GM10266 (cell line): ENCODE measurements around the gene GRIA1.

ENCODE experiments used
- DNase-seq: peaks from one replicate; pipeline ENCODE4 v3.0.0; 2012; ENCODE audit errors: extremely low spot score
- TF ChIP-seq, protein P1 (sequence below): IDR thresholded peaks from 2 replicates; pipeline ENCODE4 v1.5.1; 2012; ENCODE audit warnings: mild to moderate bottlenecking, low read depth; ENCODE audit not compliant: control insufficient read depth, insufficient read depth; ENCODE audit errors: missing control alignments

Gene GRIA1

DNA sequence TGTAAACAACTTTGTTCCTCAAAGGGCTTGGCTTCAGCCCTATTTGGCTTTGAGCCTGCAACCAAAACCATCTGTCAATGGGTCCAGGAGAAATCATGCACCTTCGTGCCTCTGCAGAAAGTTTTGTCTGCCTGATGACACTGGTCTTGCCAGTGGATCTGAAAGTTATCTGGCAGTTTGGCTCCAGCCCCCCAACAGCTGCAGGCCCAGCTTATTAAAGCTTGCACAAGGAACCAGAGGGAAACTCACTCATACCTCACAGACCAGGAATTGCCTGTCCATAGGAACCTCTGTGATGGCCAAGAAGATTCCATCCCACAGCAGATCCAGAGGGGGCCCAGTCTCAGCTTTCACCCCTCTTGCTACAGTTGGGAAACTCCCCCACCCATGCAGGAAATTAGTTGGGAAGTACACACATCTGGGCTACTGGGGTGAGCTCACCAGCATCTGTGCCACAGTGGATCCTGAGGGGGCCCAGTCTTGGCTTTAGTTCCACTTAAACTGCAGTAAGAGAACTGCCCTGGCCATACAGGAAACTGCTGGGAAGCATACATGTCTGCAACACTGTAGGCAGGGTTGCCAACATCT is 265.5 kb downstream of the GRIA1 start:
- TF ChIP-seq, protein P1, sequence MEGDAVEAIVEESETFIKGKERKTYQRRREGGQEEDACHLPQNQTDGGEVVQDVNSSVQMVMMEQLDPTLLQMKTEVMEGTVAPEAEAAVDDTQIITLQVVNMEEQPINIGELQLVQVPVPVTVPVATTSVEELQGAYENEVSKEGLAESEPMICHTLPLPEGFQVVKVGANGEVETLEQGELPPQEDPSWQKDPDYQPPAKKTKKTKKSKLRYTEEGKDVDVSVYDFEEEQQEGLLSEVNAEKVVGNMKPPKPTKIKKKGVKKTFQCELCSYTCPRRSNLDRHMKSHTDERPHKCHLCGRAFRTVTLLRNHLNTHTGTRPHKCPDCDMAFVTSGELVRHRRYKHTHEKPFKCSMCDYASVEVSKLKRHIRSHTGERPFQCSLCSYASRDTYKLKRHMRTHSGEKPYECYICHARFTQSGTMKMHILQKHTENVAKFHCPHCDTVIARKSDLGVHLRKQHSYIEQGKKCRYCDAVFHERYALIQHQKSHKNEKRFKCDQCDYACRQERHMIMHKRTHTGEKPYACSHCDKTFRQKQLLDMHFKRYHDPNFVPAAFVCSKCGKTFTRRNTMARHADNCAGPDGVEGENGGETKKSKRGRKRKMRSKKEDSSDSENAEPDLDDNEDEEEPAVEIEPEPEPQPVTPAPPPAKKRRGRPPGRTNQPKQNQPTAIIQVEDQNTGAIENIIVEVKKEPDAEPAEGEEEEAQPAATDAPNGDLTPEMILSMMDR = no peak

DNA sequence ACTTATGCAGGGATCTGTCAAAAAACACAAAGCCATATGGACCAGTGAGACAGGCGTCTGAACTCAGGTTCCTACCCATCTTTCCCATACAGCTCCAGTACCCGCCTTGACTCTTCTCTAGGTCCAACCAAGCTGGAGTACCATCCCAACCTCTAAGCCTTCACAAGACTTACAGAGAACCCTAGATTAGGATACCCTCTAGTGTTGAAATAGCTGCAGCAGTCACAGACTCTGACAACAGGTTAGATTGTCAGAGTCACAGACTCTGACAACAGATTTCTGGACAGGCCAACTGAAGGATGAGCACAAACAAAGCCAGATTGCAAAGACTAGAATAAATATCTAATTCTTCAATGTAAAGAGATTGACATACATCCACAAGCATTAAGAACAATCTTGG is 266.1 kb downstream of the GRIA1 start:
- DNase-seq = no peak
- TF ChIP-seq, protein P1 = no peak

More for the DNA sequence above, 265.5 kb downstream of the GRIA1 start:
- no peak for DNase-seq

DNA sequence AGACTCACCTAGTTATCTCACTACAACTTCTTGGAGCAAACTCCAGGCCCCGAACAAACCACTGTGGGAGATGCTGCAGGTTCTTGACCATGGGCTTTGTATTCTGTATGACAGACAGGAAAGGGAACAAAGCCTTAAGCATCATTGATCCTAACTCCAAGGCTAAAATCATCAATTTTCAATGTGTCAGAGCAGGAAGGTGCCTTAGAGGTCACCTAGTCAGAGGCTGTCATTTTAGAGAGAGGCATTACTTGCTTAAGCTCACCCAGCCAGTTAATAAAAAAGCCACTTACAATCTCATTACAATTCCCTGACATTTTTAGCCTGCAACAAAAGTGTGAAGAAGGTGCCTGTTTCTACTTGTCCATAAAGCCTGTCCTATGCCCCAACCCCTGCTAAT is 275.5 kb downstream of the GRIA1 start:
- DNase-seq = no peak

DNA sequence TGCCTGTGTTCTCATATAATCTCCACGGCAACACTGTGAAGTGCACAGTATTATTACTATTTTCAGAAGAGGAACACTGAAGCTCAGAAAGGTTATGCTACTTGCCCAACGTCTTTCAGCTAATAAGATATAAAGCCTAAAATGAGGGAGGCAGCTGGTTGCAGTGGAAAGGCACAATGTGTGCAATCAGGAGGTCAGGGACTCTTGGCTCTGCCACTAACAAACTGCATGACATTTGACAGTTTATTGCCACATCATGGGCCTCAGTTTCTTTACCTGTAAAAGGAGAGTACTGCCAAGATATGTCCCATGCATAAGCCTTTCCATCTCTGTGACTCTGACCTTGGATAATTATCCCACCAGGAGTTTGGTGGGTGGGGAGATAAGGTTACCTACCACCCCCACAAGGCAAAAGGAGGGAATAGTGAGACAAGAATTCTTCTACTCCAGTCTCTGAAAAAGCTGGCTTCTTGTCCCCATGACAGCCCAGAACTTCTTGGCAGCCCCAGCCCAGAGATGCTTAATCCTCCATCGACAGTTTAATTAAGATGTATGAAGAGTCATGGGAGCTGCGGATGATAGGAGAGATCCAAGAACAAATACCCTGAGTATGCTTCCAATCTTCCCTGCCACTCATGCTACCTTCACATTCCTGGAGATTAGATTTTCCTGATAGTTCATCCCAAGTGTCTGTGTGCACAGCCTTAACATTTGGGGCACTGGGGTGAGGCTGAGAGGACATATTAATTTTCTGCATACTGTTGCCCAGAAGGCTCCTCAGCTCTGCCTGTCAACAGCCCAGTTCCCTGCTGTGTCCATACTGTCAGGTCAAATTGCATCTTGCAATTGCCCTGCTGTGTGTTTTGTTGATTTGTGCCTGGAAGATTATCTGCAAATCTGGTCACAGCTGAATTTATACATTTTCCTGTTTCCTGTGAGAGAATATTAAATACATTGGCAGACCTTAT is 277.0 kb downstream of the GRIA1 start:
- TF ChIP-seq, protein P1 = no peak
- DNase-seq = no peak

More for the DNA sequence above, 275.5 kb downstream of the GRIA1 start:
- TF ChIP-seq, protein P1 = no peak

DNA sequence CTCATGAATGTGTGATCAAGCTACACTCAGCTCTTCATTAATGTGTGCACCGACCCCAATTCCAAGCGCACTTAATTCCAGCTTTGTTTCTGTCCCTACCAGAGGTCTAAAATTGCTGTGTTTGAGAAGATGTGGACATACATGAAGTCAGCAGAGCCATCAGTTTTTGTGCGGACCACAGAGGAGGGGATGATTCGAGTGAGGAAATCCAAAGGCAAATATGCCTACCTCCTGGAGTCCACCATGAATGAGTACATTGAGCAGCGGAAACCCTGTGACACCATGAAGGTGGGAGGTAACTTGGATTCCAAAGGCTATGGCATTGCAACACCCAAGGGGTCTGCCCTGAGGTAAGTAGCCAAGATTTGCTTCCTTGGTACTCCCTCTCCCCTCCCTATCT is 279.6 kb downstream of the GRIA1 start:
- no peak for DNase-seq
- TF ChIP-seq, protein P1 = no peak

DNA sequence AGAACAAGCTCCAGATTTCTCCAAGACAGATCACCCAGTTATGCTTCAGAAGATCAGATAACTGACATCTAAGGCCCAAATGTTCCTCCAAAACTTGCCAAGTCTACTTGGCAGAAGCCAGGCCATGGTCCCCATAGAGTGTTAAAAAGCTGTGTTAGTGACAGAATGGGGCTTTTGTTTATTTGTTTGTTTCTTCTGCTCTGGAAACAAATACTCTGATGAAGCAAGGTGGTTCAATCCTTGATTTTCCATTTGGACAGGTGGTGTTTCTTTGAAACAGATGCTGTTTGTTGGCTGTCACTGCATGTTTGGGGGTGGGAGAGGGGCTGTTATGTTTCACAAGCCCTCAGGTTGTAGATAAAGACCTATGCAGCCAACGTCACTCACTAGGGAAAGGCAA is 284.2 kb downstream of the GRIA1 start:
- TF ChIP-seq, protein P1 = no peak
- DNase-seq = no peak

DNA sequence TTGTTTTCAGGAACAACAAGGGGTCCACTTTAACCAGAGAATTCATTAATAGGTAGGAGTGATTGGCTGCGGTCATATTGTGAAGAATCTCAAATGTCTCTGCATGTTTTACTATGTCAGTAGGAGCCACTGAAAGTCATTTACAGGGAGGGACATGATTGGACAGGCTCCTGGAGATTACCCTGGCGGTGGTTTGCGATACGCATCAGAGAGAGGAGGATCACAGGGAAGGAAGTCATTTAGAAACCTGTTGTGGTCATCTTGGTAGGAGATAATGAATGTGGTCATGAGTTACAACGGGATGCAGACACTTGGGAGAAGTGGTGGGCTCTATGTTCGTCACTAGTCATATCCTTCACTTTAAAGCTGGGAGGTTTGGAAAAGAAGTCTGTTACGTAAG is 285.5 kb downstream of the GRIA1 start:
- TF ChIP-seq, protein P1 = no peak

More for the DNA sequence above, 285.5 kb downstream of the GRIA1 start:
- DNase-seq = no peak
